Measurements from ENCODE around the gene CRTAP. TPM values are rescaled to one million over a fixed set of nuclear protein-coding genes. Genes with fewer than 3 reads are reported as not detected.
A peak's percentile ranks its signal among the peaks of the same experiment; 100 is the strongest.

CRTAP gene
- total and polyA plus RNA-seq, 2 donors from 2014 or later, result 122 to 192 TPM

GRCh38 chr3:33131331-33132018 lies 17.7 kb downstream of the CRTAP start:
- FAIRE-seq, result no peak
- peaks cover 6 to 42% (median 26%) of the 10 kb centered on the region in 3 donors for H3K36me3 ChIP-seq (ENCODE audit: control insufficient read depth in 2 of 3, insufficient read depth in 3 of 3, low read length in 3 of 3)

GRCh38 chr3:33132019-33132360 lies 18.2 kb downstream of the CRTAP start:
- H3K4me1 ChIP-seq (ENCODE audit: control insufficient read depth in 2 of 3, insufficient read depth in 2 of 3, low read depth in 1 of 3, low read length in 3 of 3), result no peaks in the 10 kb centered on the region
- H3K27ac ChIP-seq (ENCODE audit: low read depth in 2 of 2, low read length in 2 of 2), result no peak overlapping the region
- no peak for TF ChIP-seq CTCF (IDR thresholded peaks at IDR 0.05; ENCODE audit: borderline replicate concordance, extremely low read depth, insufficient read depth)
- H3K36me3 ChIP-seq (ENCODE audit: control insufficient read depth in 2 of 3, insufficient read depth in 3 of 3, low read length in 3 of 3), result peaks cover 6 to 42% (median 26%) of the 10 kb centered on the region in 3 donors
- H3K9me3 ChIP-seq (ENCODE audit: control insufficient read depth in 2 of 3, insufficient read depth in 1 of 3, low read length in 3 of 3), result no peaks in the 10 kb centered on the region
- H3K9ac ChIP-seq (ENCODE audit: low read length in 3 of 3), result no peak overlapping the region
- DNase-seq (no peak), FAIRE-seq (no peak)
- no peaks in the 10 kb centered on the region for H3K27me3 ChIP-seq (ENCODE audit: control insufficient read depth, insufficient read depth, low read length)
- intact Hi-C loops (cut with DNase I), result loop anchor here (5.0 kb wide), 1 partner anchor 240 kb away; no protein-coding TSS in a partner anchor
- no peak overlapping the region for H3K4me3 ChIP-seq (ENCODE audit: low read length in 3 of 3)

More at GRCh38 chr3:33131331-33132018, 17.7 kb downstream of the CRTAP start:
- no peaks in the 10 kb centered on the region for H3K27me3 ChIP-seq (ENCODE audit: control insufficient read depth, insufficient read depth, low read length)
- H3K4me3 ChIP-seq (ENCODE audit: low read length in 3 of 3), result no peak overlapping the region
- peak; percentile 63 for TF ChIP-seq CTCF (IDR thresholded peaks at IDR 0.05; ENCODE audit: borderline replicate concordance, extremely low read depth, insufficient read depth)
- H3K4me1 ChIP-seq (ENCODE audit: control insufficient read depth in 2 of 3, insufficient read depth in 2 of 3, low read depth in 1 of 3, low read length in 3 of 3), result no peaks in the 10 kb centered on the region
- no peaks in the 10 kb centered on the region for H3K9me3 ChIP-seq (ENCODE audit: control insufficient read depth in 2 of 3, insufficient read depth in 1 of 3, low read length in 3 of 3)
- intact Hi-C loops (cut with DNase I), result loop anchor here (5.0 kb wide), 1 partner anchor 241 kb away; no protein-coding TSS in a partner anchor
- H3K27ac ChIP-seq (ENCODE audit: low read depth in 2 of 2, low read length in 2 of 2), result no peak overlapping the region
- H3K9ac ChIP-seq (ENCODE audit: low read length in 3 of 3), result no peak overlapping the region
- DNase-seq, result peak in 4 of 5 donors; percentile 56 to 82 (median 72)

- Histone ChIP-seq H3K27ac (ENCODE audit: low read depth in 2 of 2, low read length in 2 of 2) (no peak overlapping the region), H3K9ac (ENCODE audit: low read length in 3 of 3) (no peak overlapping the region), H3K4me1 (ENCODE audit: control insufficient read depth in 2 of 3, insufficient read depth in 2 of 3, low read depth in 1 of 3, low read length in 3 of 3) (no peaks in the 10 kb centered on the region), H3K36me3 (ENCODE audit: control insufficient read depth in 2 of 3, insufficient read depth in 3 of 3, low read length in 3 of 3) (peaks cover 6 to 42% (median 23%) of the 10 kb centered on the region in 3 donors), H3K9me3 (ENCODE audit: control insufficient read depth in 2 of 3, insufficient read depth in 1 of 3, low read length in 3 of 3) (no peaks in the 10 kb centered on the region), H3K27me3 (ENCODE audit: control insufficient read depth, insufficient read depth, low read length) (no peaks in the 10 kb centered on the region), H3K4me3 (ENCODE audit: low read length in 3 of 3) (no peak overlapping the region)
- intact Hi-C loops (cut with DNase I), result loop anchor here (5.0 kb wide), 1 partner anchor 238 kb away; no protein-coding TSS in a partner anchor
- DNase-seq (no peak), FAIRE-seq (no peak)
- no peak for TF ChIP-seq CTCF (IDR thresholded peaks at IDR 0.05; ENCODE audit: borderline replicate concordance, extremely low read depth, insufficient read depth)
Measured at GRCh38 chr3:33134026-33134625, 20.3 kb downstream of the CRTAP start.

All from kidney (tissue), 14 donors.